UCSD-AML1 (cell line): Measurements from ENCODE around the gene HOXA9.

ENCODE experiments used
- DNase-seq: peaks from one replicate; lab custom pipeline; 2025; ENCODE audit not compliant: unreplicated experiment; lab: John Stamatoyannopoulos, UW

HOXA9 gene

DNA sequence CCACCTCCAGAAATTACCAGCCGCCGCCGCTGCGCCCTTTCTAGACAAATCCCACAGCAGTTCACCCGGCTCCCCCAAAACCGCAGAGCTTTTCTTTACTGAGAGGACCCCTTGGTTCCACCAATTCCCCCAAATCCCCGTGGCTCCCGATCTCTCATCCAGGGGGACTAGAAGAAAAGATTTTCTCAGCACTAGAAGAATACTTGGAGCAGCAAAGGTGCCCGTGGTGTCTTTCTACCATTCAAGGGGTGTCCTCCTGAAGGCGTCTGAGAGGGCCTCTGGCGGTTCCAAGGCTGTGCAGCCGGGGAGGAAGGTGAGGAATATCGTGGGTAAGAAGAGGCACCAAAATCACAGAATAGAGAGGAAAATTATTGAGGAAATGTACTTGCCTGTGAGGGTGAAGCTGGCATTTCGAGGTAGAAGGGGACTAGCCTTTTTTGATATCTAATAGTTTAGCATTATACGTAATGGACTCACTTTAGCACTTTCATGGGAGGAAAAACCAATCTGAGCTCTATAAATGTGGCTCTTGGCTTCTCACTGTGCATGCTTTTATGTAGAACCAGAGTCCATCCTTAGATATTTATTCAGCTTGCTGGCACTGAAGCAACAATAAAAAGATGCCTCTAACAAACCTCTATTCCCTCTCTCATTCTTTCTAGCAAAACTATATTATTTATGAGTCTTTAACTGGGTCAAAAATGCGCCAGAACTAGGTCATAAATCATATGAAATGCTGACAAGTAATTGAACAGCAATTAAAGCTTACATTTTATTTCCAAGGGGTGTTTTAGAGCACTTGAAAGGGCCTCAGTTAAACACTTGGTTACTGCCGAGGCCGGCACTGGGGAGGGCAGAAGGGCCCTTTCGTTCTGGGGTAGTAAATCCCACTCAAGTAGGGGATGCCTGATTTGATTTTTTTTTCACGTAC is 49.0 kb downstream of the HOXA9 start:
- no peak for DNase-seq

DNA sequence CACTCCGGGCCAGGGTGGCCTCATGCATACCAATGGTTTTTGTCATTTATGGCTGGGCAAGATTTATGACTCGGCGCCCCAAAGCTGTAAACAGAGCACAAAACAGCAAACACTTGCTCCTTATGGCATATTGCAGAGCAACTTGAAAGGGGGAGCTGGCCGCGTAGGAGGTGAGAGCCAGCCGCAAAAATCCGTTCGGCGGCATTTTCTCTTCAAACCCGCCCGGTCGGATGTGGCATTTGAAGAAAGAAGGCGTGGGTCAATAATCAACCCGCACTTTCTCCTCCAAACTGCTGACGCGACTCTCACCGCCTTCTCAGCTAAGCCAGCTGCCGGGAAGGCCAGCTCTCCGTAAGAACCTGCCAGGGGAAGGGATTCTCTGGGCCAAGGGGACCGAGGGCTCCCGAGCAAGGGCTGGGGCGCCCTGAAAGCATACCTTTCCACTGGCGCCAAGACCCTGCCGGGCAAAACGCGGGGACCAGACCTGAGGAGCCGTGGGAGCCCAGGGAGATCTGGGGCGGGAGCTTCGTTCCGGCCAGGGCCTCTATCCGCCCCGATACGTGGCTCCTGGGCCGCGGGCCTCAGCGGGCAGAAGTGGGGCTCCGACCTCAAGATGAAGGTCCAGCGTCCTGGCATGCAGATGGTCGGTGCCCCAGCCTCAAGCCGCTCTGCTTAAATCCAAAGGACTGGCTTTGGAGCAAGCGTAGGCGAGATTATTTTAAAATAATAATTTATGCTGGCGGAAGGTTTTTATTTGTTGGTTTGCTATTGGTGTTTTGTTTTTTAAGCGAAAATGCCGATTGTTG is 49.9 kb downstream of the HOXA9 start:
- DNase-seq: no peak

DNA sequence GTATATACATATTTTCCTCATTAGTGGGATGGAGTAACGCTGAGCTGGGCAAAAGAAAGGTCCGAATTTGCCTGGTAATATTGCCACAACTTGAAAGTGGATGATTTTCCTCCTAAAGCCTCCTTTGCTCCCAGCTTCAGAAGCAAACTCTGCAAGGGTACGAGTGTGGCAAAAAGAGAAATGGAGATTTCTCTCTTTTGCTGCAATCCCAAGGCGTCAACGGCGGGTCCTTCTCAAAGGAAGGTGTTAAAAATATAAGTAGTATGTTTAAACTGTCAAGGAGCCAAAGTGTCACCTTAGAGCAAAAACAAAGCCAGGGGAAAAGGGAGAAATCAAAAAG is 50.5 kb downstream of the HOXA9 start:
- DNase-seq: no peak

DNA sequence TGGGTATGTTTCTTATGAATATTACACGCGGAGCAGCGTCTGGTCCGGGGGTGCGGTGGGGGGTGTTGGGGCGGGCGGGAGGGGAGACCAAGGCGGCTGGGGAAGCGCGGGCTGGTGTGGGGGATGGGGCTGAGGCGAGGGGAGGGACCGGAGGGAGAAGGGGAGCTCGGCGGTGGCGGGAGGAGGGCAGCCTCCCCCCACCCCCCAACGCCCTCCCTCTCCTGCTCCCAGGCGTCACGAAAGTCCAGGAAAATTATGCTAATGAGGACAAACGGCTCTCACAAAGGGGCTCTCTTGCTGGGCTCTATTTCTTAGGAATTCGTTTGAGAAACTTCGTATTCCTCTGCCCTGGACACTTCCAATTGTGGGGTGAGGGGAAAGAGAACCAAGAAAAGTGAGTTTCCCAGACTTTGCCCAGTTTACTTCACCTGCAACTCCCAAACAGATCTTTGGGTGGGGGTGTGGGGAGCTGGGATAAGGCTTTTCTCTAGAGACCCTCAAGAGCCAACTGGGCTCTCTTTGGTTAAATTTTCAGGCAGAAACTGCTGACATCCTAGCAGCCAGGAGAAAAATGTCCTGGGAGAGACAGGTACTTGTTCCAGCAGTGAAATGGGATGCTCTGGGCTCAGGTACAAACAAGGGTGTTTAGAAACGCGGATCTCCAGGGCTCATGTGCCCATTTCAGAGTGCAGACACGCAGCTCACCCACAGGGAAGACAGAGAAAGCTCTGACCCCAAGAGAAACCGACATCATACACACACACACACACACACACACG is 51.2 kb downstream of the HOXA9 start:
- DNase-seq: no peak

DNA sequence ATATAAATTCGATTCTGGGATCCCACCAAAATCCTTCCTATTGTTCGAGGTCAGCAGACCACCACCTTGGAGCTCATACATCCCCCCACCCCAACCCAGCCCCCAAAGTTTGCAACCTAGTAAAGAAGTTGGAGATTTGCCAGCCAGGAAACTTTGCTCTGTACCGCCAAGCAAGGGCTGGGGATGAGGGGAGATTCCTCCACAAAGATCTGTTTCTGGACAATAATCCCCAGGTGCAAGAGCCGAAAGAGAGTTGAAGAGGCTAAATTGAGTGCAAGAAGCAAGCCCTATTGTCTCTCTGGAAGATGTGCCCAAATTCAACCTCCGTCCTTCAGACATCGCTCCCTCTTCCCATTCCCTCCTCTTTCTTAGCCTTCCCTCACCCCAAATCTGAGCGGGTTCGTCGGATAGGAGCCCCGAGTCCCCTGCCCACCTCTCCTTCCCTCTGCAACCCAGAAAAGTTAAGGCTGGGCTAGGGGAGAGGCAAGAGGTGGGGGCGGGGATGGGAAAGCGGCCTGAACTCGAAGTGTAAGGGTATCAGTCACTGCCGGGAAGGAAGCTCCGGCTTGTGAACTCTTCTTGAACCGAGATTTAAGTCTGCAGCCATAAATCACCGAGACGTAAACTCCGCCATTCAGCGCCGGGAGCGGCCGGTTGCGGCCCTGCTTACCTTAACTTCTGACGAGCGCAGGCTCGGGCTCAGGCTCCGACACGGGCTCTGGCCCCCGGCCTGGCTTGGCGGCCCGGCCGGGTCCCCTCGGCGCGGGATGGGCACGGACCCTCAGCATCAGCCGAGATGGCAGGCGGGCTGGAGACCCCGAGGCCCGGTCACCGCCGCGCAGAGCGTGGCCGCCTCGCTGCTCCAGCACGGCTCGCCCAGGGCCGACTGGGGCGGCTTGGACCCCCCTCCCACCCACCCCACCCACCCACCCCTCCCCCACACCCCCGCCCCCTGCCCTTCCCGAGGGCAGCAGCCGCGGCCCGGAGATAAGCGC is 52.1 kb downstream of the HOXA9 start:
- no peak for DNase-seq
